GM12872 (cell line): ENCODE results near the gene EEIG1.

Experiments
- TF ChIP-seq, protein P1 (sequence below): IDR thresholded peaks from 3 replicates; pipeline ENCODE4 v1.5.1; 2011; ENCODE audit warnings: low read depth, mild to moderate bottlenecking, low read length, moderate library complexity; ENCODE audit not compliant: insufficient read depth

Gene EEIG1

DNA sequence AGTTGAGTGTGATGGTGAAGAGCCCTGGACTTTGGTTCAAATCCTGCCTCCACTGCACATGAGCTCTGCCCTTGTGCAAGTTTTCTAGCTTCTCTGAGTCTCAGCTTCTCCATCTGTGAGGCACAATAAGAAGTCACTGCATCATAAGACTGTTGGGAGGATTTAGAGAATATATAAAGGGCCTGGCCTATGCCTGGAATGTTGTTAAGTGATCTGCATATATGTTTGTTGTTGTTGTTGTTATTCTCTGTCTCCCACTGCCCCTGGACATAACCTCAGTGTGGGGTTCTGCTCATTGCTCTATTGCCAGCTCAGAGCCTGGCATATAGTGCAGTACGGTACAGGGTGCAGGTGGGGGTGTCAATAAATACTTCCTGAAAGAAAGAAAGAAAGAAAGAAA lies 40.3 kb upstream of the EEIG1 start:
- TF ChIP-seq, protein P1, sequence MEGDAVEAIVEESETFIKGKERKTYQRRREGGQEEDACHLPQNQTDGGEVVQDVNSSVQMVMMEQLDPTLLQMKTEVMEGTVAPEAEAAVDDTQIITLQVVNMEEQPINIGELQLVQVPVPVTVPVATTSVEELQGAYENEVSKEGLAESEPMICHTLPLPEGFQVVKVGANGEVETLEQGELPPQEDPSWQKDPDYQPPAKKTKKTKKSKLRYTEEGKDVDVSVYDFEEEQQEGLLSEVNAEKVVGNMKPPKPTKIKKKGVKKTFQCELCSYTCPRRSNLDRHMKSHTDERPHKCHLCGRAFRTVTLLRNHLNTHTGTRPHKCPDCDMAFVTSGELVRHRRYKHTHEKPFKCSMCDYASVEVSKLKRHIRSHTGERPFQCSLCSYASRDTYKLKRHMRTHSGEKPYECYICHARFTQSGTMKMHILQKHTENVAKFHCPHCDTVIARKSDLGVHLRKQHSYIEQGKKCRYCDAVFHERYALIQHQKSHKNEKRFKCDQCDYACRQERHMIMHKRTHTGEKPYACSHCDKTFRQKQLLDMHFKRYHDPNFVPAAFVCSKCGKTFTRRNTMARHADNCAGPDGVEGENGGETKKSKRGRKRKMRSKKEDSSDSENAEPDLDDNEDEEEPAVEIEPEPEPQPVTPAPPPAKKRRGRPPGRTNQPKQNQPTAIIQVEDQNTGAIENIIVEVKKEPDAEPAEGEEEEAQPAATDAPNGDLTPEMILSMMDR: no peak

DNA sequence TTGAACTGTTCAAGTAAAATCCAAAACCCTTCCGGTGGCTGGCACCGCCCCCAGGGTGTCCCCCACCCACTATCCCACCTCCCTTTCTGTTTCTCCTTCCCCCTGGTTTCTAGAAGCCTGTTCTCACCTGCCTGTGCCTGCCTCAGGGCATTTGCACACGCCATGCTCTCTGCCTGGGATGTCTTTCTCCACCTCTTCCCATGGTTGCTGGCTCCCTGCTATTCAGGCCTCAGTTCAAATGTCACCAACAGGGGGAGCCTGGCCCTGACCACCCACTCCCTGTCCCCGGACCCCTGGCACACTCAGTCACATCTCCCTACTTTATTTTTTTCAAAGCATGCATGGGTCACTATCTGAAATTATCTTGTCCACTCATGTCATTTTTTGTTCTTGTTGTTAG lies 39.9 kb upstream of the EEIG1 start:
- TF ChIP-seq, protein P1: peak; percentile 55

DNA sequence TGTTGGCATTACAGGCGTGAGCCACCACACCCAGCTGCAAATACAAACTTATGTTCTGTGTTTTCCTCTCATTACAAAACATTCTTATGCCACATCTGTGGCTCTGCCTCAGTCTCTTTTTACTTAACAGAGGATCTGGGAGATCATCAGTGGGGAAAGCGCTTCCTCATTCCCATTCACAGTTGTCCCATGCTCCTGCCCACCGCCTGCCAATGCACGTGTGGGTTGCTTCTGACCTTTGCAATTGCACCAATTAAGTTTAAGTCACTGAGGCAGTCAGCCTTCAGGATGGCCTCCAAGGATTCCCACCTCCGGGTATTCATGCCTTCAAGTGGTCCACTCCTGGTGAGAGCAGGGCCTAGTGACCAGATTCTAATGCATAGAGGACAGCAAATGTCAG lies 34.9 kb upstream of the EEIG1 start:
- TF ChIP-seq, protein P1: no peak

DNA sequence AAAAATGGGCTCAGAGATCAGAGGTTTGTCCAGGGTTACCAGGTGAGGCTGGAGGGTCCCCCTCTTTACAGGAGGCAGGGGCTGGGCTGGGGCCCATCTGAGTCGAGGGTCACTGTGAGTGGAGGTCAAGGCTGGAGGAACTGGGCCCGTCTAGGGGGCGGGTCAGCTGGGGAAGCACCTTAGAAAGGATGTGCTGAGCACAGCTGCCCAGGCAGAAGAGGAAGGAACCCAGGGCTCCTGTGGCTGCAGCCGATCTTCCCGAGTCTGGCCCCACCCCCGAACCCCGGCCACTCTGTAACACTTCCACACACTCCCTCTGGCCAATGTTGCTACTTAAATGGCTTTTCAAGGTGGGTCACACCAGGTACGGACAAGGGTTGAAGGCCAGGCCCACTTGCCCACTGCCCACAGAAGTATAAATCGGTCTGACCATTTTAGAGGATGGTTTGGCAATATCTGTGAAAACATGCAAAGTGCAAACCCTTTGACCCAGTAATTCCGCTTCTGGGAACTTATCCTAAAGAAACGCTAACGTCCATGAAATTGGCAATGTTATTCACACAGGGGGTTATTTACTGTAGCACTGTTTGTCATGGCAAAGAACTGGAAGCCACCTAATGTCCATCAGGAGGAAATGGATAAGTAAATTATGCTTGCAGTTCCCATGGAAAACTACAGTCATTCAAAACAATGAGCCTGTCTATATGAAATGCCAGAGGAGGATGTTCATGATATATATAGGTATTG lies 30.5 kb upstream of the EEIG1 start:
- TF ChIP-seq, protein P1: no peak

DNA sequence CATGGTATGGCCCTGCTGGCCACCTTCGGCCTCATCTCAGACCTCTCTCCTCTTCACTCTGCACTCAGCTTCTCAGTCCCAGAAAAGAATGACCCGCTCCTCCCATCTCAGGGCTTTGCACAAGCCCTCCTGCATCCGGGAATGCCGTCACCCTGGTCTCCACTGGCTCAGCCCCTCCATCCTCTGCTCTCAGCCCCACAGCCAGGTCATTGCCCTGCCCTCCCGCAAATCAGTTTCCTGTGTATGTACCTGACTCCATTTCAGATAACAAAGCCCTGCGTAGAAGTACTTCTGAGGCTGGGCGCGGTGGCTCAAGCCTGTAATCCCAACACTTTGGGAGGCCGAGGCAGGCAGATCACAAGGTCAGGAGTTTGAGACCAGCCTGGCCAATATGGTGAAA lies 28.9 kb upstream of the EEIG1 start:
- TF ChIP-seq, protein P1: no peak

DNA sequence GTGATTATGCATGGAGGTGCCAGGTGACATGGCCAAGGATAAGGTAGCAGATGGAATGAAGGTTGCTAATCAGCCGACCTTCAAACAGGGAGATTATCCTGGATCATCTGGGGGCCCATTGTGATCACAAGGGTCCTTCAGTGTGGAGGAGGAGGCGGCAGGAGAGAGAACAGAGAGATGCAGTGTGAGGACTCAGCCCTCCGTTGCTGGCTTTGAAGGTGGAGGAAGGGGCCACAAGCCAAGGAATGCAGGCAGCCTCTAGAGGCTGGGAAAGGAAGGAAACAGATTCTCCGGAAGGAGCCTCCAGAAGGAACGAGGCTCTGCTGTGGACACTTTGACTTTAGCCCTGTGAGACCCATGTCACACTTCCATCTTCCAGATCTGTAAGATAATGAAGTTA lies 27.4 kb upstream of the EEIG1 start:
- TF ChIP-seq, protein P1: no peak

DNA sequence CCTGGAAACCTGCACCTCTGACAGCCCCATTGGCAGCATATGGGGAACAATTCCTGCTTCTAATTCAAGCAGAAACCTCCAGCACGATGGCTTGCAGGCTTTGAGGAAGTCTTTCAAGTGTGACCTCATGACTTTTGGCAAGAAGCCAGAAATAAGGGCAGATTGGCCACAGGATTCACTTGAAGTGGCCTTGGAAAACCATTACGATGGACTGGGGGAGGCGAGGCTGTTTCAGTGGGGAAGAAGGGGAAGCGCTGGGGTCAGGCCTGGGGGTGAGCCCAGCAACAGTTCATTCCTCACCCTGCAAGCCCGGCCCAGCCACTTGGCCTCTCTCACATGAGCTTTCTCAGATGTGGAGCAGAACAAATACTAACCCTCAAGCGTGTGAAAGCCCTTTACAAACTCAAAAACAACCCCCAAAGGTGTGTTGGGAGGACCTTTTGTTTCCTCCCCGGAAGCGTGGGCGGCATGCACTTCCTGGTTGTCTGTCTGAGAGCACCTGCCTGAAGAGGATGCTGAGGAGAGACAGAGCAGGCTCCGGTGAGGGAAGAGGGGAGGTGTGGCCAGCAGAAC lies 26.9 kb upstream of the EEIG1 start:
- TF ChIP-seq, protein P1: no peak
